ENCODE results near the gene WDR53.

DNA sequence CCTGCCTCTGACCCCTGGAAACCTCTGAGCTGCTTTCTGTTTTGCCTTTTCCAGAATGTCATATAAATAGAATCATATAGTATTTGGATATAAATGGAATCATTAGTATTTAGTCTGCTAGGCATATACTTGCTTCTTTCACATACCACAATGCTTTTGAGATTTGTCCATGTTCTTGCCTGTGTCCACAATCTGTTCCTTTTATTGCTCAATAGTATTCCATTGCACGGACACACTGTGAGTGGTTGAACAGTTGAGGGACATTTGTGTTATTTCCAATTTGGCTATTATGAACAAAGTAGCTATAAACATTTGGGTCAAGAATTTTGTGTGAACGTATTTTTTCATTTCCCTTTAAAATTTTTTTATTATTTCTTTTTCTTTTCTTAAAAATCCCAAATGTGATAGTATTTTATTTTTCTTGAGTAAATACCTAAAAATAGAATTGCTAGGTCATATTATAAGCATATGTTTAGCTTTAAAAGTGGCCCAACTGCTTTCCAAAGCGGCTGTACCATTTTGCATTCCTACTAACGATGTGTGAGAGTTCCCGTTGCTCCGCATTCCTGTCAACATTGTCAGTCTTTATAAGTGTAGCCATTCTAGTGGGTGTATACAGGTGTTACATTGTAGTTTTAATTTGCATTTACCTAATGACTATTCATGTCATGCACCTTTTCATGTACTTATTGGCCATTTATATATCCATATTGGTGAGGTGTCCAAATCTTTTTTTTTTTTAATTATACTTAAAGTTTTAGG lies 26.5 kb downstream of the WDR53 start:
- no peak for TF ChIP-seq TAF1 (IDR thresholded peaks at IDR 0.05; ENCODE audit: low read depth)
- TF ChIP-seq, protein P1, sequence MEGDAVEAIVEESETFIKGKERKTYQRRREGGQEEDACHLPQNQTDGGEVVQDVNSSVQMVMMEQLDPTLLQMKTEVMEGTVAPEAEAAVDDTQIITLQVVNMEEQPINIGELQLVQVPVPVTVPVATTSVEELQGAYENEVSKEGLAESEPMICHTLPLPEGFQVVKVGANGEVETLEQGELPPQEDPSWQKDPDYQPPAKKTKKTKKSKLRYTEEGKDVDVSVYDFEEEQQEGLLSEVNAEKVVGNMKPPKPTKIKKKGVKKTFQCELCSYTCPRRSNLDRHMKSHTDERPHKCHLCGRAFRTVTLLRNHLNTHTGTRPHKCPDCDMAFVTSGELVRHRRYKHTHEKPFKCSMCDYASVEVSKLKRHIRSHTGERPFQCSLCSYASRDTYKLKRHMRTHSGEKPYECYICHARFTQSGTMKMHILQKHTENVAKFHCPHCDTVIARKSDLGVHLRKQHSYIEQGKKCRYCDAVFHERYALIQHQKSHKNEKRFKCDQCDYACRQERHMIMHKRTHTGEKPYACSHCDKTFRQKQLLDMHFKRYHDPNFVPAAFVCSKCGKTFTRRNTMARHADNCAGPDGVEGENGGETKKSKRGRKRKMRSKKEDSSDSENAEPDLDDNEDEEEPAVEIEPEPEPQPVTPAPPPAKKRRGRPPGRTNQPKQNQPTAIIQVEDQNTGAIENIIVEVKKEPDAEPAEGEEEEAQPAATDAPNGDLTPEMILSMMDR (IDR thresholded peaks at IDR 0.05; ENCODE audit: poor library complexity, severe bottlenecking) = no peak
- TF ChIP-seq EP300 (conservative IDR thresholded peaks at IDR 0.05; ENCODE audit: poor library complexity, severe bottlenecking) = no peak
- no peak for TF ChIP-seq POLR2AphosphoS5 (IDR thresholded peaks at IDR 0.05)
- no peak for TF ChIP-seq SMC3 (conservative IDR thresholded peaks at IDR 0.05; ENCODE audit: poor library complexity)
- TF ChIP-seq MXI1 (conservative IDR thresholded peaks at IDR 0.05; ENCODE audit: poor library complexity, severe bottlenecking) = no peak
- TF ChIP-seq EZH2 (IDR thresholded peaks at IDR 0.05; ENCODE audit: borderline replicate concordance, insufficient read depth, low read length, poor library complexity, severe bottlenecking) = no peak
